ENCODE measurements around the gene PLEKHA7.
"Not testable (repeated sequence)": the region's sequence is repeated elsewhere in the genome, so short reads cannot be mapped to it uniquely, and the experiment has no call there.

The PLEKHA7 gene

DNA sequence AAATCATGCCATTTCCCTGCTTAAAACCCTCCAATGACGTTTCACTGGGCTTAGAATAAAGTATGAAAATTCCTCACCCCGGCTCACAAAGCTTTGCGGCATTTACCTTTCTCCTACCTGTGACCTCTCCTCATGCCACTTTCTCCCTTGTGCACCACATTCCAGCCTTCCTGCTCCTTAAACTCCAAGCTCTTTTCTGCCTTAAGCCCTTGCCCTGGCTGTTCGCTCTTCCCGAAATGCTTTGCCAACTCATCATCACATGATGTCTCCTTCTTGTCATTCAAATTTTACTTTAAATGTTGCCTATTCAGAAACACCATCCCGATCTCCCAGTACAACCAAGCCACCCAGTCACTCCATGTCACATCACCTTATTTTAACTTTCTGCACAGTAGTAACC is 2.0 kb downstream of the PLEKHA7 start:
- in situ Hi-C loops (cut with MboI; ENCODE audit: low sequenced_read_pairs): no loop called here

DNA sequence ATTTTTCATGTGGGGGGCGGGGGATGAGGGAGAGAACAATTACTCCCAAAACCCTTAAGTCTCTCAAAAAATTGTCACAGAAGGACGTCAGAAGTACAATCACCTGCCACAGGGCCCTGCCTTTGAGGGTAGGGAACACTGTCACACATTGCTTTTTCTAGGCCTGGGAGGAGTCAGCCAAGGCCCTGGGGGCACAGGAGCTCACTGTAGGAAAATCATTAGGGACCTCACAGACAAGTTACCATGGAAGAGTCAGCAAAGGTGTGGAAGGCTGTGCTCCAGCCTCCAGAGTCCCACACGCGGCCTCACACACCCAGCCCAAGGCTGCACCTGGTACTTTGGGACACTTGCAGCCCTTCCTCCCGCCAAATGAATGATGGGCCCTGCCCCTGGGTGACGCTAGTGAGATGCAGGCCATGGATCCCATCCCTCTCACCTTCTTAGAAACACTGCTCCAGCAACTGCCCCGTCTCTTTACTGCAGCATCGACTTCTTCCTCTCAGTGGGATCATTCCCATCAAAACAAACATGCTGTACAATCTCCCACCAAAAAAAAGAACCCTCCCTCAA is 3.3 kb downstream of the PLEKHA7 start:
- in situ Hi-C loops (cut with MboI; ENCODE audit: low sequenced_read_pairs): no loop called here

DNA sequence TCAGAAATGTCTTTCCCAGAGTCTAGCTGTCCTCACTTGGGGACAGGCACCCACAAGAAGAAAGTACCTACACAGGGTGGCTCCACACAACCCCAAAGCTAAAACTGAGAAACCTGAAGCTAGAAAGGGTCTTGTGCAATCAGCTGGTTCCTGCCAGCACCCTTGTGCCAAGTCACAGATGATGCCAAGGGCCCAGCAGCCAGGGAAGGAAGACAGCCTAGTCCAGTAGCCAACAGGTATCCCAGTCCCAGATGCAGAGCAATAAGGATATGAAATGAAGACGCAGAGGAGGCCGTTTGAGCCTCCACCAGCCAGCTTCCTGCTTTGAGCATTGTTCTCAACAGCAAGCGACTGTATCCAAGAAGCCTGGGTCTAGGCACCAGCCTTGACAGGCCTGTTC is 6.1 kb downstream of the PLEKHA7 start:
- in situ Hi-C loops (cut with MboI; ENCODE audit: low sequenced_read_pairs): no loop called here

GRCh38 chr11:17005646-17006045 is 8.6 kb downstream of the PLEKHA7 start:
- in situ Hi-C loops (cut with MboI; ENCODE audit: low sequenced_read_pairs): no loop called here

DNA sequence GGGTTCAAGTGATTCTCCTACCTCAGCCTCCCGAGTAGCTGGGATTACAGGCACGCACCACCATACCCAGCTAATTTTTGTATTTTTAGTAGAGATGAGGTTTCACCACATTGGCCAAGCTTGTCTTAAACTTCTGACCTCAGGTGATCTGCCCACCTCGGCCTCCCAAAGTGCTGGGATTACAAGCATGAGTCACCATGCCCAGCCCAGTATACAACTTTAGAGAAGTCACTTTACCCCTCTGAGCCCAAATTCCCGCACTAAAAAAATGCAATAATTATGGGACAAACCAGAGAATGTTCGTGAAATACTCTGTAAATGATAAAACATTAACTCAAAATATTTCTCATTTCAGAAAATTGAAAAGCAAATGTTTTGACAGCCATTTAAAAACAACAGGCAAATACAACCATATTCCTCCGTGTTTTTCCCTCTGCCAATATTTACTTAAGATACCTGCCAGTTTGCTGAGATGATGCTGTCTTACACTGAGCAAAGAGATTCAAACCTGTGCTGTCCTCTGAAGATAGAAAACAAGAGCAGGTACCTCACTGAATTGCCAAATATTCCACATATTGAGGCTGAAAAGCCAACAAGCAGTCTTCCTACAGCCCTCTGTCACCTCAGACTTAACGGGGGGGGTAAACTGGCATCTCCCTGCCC is 9.6 kb downstream of the PLEKHA7 start:
- in situ Hi-C loops (cut with MboI; ENCODE audit: low sequenced_read_pairs): no loop called here

GRCh38 chr11:17003426-17003825 is 10.8 kb downstream of the PLEKHA7 start:
- in situ Hi-C loops (cut with MboI; ENCODE audit: low sequenced_read_pairs): no loop called here

DNA sequence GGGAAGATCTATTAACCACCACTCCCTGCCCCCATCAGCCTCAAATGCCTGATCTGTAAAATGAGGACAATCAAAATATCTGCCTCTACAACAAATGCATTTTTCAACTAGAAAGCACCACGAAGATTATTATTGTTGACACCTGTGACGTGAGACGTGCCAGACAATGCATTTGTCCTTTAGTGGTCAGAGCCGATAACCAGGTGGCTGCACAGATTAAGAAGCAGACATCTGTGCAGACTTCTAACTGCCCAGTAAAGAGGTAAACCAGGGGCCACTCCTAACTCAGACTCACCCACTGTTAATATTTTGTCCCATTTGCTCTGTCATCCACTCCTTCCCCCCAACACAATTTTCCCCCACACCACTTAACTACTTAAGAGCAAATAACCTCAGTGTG is 11.7 kb downstream of the PLEKHA7 start:
- in situ Hi-C loops (cut with MboI; ENCODE audit: low sequenced_read_pairs): no loop called here

DNA sequence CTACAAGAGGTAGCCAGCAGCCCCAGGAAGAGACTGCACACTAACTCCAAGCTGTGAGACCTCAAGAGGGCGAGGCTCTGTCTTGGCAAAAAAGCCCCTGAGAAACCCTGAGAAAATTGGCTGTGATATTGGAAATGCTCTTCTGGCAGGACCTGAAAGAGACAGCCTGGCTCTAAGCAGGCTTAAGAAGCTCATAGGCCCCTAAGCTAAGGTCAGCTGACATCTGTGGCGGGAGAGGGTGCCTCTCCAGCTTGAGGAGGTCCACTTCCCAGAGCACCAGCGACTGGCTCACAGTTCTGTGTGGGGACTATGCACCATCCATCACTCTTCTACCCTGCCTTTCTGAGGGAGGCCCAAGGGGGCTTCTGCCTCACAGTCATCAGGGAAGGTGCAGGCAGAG is 12.4 kb downstream of the PLEKHA7 start:
- in situ Hi-C loops (cut with MboI; ENCODE audit: low sequenced_read_pairs): no loop called here

DNA sequence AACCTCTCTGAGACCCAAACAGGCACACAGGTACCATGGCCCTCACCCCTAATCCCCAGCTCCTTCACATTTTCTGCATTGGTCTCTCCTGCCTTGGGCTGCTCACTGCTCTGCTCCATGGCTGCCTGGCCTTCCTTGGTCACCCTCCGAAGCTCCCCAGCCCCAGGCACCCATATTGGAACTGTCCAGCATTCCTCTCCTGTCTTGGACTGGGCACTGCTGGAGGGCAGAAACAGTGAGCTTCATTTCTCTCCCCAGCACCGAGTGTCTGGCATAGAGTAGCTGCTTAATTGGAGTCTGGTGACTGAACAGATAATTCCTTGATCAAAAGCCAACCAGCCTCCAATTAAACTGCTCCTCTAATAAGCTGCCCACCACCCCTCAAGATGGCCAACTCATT is 13.2 kb downstream of the PLEKHA7 start:
- in situ Hi-C loops (cut with MboI; ENCODE audit: low sequenced_read_pairs): no loop called here

- in situ Hi-C loops (cut with MboI; ENCODE audit: low sequenced_read_pairs): not testable (repeated sequence)
These were observed 14.0 kb downstream of the PLEKHA7 start for GRCh38 chr11:17000253-17000652.

DNA sequence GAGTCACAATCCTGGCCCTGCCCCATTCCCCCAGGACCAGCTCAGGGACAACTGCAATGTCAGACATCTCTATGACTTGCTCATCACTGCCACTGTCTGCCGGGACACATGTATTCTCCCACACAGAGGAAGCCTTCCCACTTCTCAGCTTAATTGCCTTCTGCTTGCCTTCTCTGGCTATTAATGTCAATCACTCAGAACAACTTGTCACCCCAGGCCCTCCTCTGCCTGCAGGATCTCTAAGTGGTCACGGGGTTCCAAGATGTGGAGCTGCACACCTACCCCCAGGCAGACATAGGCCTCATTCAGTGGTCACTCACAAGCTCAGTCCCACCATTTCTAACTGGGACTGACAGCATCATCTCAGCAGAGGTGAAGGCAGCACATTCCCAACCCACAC is 15.1 kb downstream of the PLEKHA7 start:
- in situ Hi-C loops (cut with MboI; ENCODE audit: low sequenced_read_pairs): no loop called here

GRCh38 chr11:16997624-16998023 is 16.6 kb downstream of the PLEKHA7 start:
- in situ Hi-C loops (cut with MboI; ENCODE audit: low sequenced_read_pairs): no loop called here

DNA sequence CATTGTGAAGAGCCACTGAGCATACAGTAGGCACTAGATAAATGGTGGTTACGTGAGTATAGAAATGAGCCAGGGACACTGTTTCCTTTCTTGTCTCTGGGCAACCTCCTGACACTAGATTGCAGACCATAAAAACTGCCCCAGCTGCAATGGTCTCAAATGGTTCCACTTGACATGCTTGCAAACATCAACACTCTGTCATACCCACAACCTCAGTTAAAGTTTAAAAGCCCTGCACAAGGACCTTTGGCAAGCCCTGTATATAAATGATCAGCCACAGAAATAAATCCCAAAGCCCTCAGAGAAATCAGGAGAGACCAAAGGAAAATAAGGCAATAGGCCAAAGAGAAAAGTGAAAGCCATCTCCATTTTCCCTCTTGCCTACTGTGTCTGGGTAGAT is 20.7 kb downstream of the PLEKHA7 start:
- in situ Hi-C loops (cut with MboI; ENCODE audit: low sequenced_read_pairs): no loop called here

DNA sequence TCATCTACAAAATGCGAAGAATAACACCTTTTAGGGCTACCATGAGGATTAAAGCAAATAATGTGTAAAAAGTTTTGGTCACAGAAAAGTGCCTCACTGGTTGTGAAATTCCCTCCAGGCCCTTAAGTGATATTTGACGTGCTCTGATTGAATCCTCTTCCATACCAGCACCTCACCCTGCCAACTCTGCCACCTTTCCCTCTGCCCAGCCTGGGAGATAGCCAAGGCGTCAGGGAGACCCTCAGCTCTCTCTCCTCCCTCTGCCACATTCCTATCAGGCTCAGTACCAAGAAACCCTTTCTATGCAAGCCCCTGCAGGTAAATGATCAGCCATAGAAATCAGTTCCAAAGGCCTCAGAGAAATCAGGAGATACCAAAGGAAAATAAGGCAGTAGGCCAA is 21.4 kb downstream of the PLEKHA7 start:
- in situ Hi-C loops (cut with MboI; ENCODE audit: low sequenced_read_pairs): no loop called here

DNA sequence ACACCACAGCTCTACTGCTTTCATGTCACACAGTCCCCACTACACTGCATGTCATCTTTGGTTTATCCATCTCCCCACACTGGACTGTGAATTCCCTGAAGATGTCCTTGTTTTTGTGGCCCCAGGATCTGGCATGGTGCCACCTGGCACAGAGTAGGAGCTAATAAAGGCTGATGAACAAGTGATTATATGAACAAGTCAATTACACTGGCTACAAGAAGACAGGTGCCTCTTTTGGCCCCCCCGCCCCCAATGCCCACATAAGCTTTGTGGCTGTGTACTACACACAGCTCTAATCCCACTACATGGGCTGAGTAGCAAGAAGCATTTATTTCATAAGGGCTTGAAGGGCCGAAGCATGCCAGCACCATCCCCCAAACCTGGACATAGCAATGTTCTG is 24.7 kb downstream of the PLEKHA7 start:
- in situ Hi-C loops (cut with MboI; ENCODE audit: low sequenced_read_pairs): no loop called here

DNA sequence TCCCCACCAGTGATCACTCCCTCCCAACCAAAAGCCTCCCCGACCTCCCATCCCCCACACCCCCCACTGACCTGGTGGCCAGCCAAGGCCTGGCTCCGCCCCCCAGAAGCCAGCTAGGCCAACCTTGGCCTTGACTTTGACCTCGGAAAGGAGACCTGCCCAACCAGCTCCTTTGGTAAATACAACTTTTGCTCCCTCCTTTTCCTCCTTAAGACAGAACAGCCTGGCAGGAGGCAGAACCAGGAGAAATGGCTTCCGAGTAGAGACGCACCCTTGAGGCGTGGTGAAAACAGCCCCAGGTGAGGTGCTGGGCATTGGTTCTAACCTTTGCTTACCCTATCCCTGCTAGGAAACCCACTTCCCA is 27.0 kb downstream of the PLEKHA7 start:
- in situ Hi-C loops (cut with MboI; ENCODE audit: low sequenced_read_pairs): no loop called here

GRCh38 chr11:16986434-16987204 is 27.6 kb downstream of the PLEKHA7 start:
- in situ Hi-C loops (cut with MboI; ENCODE audit: low sequenced_read_pairs): no loop called here

GRCh38 chr11:16985297-16985696 is 28.9 kb downstream of the PLEKHA7 start:
- in situ Hi-C loops (cut with MboI; ENCODE audit: low sequenced_read_pairs): no loop called here

- in situ Hi-C loops (cut with MboI; ENCODE audit: low sequenced_read_pairs): no loop called here
These were observed 30.0 kb downstream of the PLEKHA7 start for GRCh38 chr11:16984229-16984628.

DNA sequence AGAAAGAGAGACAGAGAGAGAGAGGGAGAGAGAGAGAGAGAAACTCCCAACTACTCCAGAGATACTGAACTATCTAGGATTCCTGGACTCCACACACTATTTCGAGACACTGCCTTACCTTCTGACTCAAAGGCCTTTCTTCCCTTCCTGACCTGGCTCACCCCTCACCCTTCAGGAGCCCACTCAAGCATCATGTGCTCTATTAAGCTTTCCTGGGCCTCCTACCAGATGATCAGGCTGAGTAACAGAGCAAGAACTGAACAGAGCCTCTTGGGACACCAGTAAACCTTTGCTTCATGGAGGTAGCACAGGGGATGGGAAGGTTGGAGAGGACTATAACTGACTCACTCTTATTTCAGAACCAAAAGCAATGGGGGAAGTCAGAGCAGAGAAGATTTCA is 31.4 kb downstream of the PLEKHA7 start:
- in situ Hi-C loops (cut with MboI; ENCODE audit: low sequenced_read_pairs): no loop called here

GRCh38 chr11:16982256-16982671 is 31.9 kb downstream of the PLEKHA7 start:
- in situ Hi-C loops (cut with MboI; ENCODE audit: low sequenced_read_pairs): no loop called here

DNA sequence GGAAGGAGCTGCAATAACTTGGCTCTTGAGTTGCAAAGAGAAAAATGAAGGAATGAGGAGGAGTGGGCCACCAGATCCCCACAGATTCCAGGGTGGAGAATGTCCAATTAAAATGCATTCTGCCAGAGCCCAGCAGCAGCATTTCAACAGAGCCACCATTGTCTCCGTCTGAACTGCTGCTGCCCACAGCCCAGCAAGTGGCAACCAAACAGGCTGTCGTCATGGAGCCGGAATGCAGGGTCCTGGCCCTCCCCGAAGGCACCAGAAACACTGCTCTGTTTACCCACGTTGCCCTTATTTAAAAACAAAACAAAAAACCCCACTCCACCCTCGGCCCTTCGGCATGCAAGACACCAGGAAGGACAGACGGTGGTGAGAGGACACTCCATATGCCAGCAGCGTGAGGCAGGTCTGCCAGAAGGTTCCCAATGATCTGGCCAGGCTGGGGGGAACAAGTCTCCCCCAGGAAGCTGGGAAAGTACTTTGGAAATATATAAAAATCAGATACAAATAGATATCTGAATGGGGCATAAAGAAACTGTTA is 32.5 kb downstream of the PLEKHA7 start:
- in situ Hi-C loops (cut with MboI; ENCODE audit: low sequenced_read_pairs): no loop called here

Data from HL-60/S4 treated with retinoic acid at 250 ng/mL for 4 days and 3 days (cell line).